Measurements from ENCODE around the gene ENTREP3.
"Not testable (repeated sequence)": the region's sequence is repeated elsewhere in the genome, so short reads cannot be mapped to it uniquely, and the experiment has no call there.

GRCh38 chr1:155291006-155291405 lies 35.7 kb upstream of the ENTREP3 start:
- not testable (repeated sequence) for TF ChIP-seq CTCF (IDR thresholded peaks at IDR 0.05; ENCODE audit: poor library complexity); EZH2phosphoT487 (IDR thresholded peaks at IDR 0.05; ENCODE audit: low read depth, severe bottlenecking, unreplicated experiment)
